GM21619 (cell line): ENCODE data around the gene ECHDC3.

Source experiments
- ATAC-seq: cut with Tn5 transposase; IDR thresholded peaks from one replicate; pipeline ENCODE4 v1.9.1; 2021; ENCODE audit not compliant: unreplicated experiment

The ECHDC3 gene

DNA sequence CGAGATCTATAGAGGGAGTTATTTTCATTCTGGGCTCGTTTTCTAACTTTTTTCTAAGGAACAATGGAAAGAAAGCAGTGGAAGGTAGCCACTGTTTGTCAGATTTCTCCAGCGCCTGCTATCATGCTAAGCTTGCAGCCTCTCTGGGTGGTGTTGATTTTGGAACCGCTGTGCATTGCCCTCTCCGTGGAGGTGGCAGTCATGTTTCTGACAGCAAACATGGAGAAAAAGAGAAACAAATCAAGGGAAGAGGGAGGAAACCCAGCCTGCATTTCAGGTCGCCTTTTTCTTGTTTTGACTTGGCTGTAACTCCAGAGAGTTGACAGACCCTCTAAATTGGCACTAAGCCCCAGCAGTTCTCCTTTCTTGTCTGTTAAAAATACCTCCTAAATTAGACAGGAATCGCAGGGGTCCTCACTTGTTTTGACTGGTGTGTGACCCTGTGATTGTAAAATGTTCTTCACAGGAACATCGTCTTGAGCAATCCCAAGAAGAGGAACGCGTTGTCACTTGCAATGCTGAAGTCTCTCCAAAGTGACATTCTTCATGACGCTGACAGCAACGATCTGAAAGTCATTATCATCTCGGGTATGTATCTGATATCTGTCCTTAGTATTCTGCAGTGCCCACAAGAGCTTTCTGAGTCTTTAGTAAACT is 4.8 kb downstream of the ECHDC3 start:
- no peak for ATAC-seq

GRCh38 chr10:11748866-11749265 is 6.7 kb downstream of the ECHDC3 start:
- ATAC-seq: no peak

GRCh38 chr10:11750420-11750819 is 8.2 kb downstream of the ECHDC3 start:
- ATAC-seq: no peak

GRCh38 chr10:11754173-11754572 is 12.0 kb downstream of the ECHDC3 start:
- ATAC-seq: no peak

GRCh38 chr10:11754620-11755019 is 12.4 kb downstream of the ECHDC3 start:
- no peak for ATAC-seq

DNA sequence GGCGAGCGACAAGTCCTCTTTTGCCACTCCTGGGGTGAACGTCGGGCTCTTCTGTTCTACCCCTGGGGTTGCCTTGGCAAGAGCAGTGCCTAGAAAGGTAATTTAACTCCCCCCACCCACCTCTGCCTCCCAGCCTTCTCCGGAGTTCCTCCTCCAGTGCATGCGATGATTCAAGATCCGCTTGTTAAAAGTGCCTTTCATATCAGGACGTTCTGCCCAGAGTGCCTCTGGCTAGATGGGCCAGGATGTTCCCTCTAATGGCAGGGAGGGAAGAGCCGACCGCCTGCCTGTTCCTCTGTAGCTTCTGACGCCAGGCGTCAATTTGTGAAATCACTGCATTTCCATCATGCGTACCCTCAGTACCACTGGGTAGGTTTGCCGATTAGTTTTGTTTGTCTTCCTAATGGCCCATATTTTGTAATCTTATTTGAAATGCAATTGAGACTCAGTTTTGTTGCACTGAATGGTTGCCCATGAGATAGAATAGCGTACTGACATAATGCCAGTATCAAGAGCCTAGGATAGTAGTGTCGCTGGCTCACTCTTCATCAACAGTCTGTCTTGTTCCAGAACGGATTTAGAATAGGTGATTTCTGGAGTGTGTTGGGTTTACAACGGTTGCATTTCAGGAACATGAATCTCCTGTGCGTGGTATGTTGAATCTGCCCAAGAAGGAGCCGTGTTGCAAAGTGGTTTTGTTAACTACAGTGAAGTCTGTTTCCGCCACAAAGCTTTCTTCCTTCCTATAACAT is 13.5 kb downstream of the ECHDC3 start:
- ATAC-seq: no peak

GRCh38 chr10:11756766-11757315 is 14.7 kb downstream of the ECHDC3 start:
- no peak for ATAC-seq

- no peak for ATAC-seq
Measured at GRCh38 chr10:11757454-11757820, 15.3 kb downstream of the ECHDC3 start.

- ATAC-seq: peak; percentile 99
Measured at GRCh38 chr10:11757821-11758463, 15.8 kb downstream of the ECHDC3 start.

- no peak for ATAC-seq
Measured at GRCh38 chr10:11758527-11759236, 16.5 kb downstream of the ECHDC3 start.

GRCh38 chr10:11759347-11759746 is 17.2 kb downstream of the ECHDC3 start:
- no peak for ATAC-seq

DNA sequence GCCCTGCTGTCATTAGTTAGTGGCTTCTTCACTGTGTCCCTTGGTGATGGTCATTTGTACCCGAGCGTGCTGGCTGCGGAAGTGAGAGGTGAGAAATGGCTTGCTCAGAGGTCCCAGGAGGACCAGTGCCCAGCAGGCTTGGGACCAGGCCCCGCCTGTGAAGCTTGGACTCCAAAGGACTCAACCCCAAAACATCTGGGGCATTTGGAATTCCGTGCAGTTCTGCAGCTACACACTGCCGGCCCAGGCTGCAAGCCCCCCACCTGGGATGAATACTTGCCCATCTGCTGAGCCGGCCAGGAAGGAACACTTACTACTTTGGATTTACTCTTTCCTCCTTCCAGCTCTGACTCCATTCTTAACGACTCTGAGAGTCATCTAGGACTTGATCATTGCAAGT is 18.0 kb downstream of the ECHDC3 start:
- no peak for ATAC-seq

DNA sequence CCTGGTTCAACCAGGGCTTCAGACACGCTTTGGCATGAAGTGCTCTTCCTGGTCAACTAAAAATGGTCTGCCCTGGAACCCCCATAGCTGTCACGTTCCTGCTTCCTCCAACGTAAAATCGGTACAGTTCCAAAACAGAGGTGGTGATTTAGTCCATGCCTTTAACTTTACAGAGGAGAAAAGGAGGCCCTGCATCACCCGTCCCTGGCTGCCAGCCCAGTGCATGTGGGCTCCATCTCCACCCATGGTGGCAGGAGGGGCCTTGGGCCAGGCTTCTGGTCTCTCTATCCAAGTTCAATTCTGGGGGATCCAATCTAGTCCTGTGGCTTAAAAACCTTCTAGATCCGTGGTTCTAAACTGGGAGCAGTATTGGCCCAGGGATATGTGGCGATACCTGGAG is 18.7 kb downstream of the ECHDC3 start:
- ATAC-seq: no peak

DNA sequence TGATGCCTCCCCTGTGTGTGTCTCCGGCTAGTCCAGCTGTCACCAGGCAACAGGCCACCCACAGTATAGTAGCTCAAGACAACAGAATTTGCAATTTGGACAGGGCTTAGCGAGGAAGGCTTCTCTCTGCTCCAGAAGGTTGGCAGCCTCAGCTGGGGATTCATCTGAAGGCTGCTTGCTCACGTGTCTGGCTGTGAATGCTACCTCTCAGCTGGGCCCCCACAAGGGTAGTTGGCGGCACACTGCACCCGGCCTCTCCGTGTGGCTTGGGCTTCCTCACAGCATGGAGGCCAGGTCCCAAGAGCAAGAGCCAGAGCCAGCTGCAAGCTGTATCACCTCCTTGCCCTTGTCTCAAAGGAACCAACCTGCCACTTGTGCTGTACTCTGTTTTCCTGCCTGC is 19.2 kb downstream of the ECHDC3 start:
- no peak for ATAC-seq

GRCh38 chr10:11762706-11763500 is 20.7 kb downstream of the ECHDC3 start:
- ATAC-seq: no peak

DNA sequence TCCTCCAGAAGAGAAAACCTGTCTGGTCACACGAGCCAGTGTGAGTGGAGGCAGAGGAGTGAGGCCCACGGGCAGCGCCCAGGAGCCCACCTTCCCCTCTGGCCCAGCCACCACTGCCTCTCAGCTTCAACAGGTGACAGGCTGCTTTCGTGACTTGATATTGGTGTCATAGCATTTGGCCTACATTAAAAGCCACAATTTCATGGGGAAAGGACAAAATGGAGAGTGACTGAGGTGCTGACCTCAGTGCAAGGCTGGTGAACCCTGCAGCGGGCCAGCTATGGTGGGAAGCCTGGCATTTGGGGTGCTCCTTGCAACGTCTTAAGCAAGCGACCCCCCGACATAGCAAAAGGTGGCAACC is 21.3 kb downstream of the ECHDC3 start:
- ATAC-seq: no peak

DNA sequence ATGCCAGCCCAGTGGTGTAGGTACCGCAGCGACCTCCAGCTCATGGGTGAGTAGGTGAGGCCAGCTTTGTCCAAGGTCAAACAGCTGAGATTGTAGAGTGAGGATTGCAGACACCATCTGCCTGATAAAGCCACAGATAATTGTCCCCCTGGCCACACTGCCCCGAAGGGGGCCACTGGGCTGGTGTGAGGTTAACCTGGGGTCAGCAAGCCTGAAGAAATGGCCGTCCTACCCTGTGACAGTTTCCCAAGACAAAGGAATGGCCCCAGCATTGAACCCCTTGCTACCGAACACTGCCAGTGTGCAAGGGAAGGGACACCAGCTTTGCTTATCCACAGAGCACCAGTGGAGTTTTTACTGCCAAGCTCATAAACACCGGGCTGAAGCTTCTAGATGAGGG is 23.0 kb downstream of the ECHDC3 start:
- no peak for ATAC-seq

DNA sequence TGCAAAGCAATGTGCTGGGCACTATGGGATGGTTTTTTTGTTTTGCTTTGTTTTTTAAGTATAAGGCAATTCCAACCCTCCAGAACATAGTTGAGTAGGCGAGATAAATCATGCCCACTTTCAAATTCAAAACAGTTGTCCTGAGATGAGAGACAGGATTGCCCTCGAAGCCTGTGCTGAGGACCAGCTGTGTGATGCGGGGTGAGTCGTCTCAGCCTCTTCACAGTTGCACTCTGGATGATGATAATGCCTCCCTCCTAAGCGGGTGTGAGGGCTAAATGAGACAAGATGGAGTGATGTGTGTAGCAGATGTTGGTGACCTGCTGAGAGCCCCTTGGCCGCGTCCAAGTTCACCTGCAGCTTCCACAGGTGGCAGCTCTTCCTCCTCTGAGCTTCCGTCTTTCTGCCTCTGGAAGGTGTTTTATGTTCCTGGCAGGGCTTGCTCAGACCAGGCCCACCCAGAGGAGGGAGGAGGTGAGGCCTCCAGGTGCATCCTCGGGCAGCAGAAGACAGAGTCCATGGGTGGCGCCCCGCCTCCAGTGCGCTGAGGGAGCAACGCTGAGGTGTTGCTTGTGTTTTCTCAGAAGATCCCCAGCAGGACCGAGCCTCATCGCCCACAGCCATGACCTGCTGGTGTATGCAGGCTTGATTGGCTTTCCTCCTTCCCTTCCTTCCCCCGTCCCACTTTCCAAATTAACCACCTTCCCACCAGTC is 30.6 kb downstream of the ECHDC3 start:
- ATAC-seq: no peak

DNA sequence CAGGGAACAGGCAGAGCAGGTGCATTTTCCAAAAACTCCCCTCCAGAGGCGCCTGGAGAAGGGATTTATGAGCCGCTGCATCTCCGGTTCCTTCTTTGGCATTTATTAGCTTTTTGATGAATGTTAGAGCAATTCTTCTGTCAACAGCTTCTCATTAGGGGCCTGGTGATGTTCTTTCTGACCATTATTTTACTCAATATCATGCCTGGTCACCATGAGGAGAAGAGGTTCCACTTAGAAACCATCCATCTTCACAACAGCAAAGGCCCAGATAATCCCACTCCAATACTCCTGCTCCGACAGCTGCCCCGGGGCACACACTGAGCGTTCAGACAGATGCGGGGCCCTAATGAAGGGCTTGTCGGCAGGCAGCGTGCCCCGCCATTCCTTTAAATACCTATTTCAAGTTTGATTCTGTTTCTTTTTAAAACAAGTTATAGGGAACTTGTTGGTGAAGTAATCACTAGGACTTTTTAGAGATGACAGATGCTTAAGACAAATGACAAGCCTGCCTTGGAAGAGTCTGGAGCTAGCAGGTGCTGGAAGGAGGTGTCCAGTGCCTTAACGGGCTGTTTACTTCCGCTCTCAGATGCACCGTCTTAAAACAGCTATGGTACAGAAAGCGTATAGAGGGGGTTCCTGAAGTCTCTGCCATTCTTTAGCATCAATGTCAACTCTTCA is 31.7 kb downstream of the ECHDC3 start:
- no peak for ATAC-seq
